Measurements from ENCODE around the gene NACC1. TPM values are rescaled to one million over a fixed set of nuclear protein-coding genes. Genes with fewer than 3 reads are reported as not detected.

NACC1 gene
- polyA plus RNA-seq, 2 of the 4 experiments (the other 2 are of a cell fraction) = 26.1 to 37.9 TPM

DNA sequence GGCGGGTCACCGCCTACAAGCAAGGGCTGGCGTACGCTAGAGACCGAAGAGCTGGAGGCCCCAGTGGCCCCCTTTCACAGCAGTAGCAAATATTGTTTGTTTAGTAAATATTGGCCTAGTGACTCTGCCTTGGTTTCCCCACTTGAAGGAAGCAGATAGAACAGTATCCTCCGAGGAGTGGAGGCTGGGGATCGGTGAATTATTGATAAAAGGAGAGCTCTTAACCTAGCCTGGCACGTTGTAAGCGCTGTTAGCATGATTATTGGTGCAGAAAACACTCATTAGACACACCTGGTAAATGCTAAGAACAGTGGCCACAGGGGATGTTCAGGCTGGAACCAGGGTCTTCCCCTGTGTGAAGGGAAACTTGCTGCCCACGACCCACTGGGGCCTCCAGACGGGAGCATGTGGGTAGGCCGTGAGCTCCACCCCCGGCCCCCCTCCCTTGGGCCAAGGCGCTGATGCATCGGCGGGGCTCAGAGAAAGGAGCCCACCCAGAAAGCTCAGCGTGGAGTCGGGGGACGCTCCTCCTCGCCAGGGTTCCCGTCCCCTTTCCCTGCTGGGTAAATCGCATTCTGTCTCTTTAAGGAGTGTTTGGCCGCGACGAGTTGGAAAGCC, 34.4 kb downstream of the NACC1 start:
- 4% methylated on average over 8 of the region's 25 CpGs for WGBS (ENCODE audit: missing lambda C conversion rate)
- ATAC-seq (peak in 1 of 2 experiments; percentile 4; a peak in 3 of 6 replicates), DNase-seq (ENCODE audit: low read depth in 1 of 2, low spot score in 1 of 2) (no peak), FAIRE-seq (no peak)
- Histone ChIP-seq H3K4me2 (peak overlapping the region; percentile 82), H3K4me3 (peak overlapping the region; percentile 98), H3K9me3 (no peaks in the 10 kb centered on the region), H3K4me1 (peaks cover 19% of the 10 kb centered on the region), H3K27ac (peak overlapping the region; percentile 94 to 99)
- ChIA-PET POLR2A (interaction anchor here (0.6 to 3.2 kb wide), 11 partner anchors 10 to 175 kb away, joined by 3 to 72 read pairs (median 6); partner anchors contain the start of gene NACC1), CTCF (interaction anchor here (0.6 to 2.0 kb wide), 8 partner anchors 11 to 187 kb away, joined by 3 to 10 read pairs (median 4); partner anchors contain the start of gene NACC1)
- TF ChIP-seq CBX2 (IDR thresholded peaks at IDR 0.05; ENCODE audit: borderline replicate concordance, low read depth) = no peak
- TF ChIP-seq, protein P1, sequence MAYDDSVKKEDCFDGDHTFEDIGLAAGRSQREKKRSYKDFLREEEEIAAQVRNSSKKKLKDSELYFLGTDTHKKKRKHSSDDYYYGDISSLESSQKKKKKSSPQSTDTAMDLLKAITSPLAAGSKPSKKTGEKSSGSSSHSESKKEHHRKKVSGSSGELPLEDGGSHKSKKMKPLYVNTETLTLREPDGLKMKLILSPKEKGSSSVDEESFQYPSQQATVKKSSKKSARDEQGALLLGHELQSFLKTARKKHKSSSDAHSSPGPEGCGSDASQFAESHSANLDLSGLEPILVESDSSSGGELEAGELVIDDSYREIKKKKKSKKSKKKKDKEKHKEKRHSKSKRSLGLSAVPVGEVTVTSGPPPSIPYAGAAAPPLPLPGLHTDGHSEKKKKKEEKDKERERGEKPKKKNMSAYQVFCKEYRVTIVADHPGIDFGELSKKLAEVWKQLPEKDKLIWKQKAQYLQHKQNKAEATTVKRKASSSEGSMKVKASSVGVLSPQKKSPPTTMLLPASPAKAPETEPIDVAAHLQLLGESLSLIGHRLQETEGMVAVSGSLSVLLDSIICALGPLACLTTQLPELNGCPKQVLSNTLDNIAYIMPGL (CRISPR knock-in tag; IDR thresholded peaks at IDR 0.05; ENCODE audit: borderline replicate concordance) = peak; percentile 40; the same call in 1 of the 2 replicates
- TF ChIP-seq, protein P2, sequence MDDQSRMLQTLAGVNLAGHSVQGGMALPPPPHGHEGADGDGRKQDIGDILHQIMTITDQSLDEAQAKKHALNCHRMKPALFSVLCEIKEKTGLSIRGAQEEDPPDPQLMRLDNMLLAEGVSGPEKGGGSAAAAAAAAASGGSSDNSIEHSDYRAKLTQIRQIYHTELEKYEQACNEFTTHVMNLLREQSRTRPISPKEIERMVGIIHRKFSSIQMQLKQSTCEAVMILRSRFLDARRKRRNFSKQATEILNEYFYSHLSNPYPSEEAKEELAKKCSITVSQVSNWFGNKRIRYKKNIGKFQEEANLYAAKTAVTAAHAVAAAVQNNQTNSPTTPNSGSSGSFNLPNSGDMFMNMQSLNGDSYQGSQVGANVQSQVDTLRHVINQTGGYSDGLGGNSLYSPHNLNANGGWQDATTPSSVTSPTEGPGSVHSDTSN (IDR thresholded peaks at IDR 0.05) = peak; percentile 22; the same call in 1 of the 2 replicates
- TF ChIP-seq RCOR1 (IDR thresholded peaks at IDR 0.05; ENCODE audit: low read depth, low read length) = no peak
- TF ChIP-seq RNF2 (IDR thresholded peaks at IDR 0.05; ENCODE audit: borderline replicate concordance, low read depth) = no peak
- no peak for TF ChIP-seq EP300 (IDR thresholded peaks at IDR 0.05)
- TF ChIP-seq, protein P3, sequence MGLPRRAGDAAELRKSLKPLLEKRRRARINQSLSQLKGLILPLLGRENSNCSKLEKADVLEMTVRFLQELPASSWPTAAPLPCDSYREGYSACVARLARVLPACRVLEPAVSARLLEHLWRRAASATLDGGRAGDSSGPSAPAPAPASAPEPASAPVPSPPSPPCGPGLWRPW (IDR thresholded peaks at IDR 0.05) = no peak
- TF ChIP-seq GATA3 (IDR thresholded peaks at IDR 0.05; ENCODE audit: borderline replicate concordance) = no peak
- TF ChIP-seq SMC3 (IDR thresholded peaks at IDR 0.05) = no peak
- TF ChIP-seq MAFK (IDR thresholded peaks at IDR 0.05; ENCODE audit: partially characterized antibody) = no peak
- TF ChIP-seq, protein P4, sequence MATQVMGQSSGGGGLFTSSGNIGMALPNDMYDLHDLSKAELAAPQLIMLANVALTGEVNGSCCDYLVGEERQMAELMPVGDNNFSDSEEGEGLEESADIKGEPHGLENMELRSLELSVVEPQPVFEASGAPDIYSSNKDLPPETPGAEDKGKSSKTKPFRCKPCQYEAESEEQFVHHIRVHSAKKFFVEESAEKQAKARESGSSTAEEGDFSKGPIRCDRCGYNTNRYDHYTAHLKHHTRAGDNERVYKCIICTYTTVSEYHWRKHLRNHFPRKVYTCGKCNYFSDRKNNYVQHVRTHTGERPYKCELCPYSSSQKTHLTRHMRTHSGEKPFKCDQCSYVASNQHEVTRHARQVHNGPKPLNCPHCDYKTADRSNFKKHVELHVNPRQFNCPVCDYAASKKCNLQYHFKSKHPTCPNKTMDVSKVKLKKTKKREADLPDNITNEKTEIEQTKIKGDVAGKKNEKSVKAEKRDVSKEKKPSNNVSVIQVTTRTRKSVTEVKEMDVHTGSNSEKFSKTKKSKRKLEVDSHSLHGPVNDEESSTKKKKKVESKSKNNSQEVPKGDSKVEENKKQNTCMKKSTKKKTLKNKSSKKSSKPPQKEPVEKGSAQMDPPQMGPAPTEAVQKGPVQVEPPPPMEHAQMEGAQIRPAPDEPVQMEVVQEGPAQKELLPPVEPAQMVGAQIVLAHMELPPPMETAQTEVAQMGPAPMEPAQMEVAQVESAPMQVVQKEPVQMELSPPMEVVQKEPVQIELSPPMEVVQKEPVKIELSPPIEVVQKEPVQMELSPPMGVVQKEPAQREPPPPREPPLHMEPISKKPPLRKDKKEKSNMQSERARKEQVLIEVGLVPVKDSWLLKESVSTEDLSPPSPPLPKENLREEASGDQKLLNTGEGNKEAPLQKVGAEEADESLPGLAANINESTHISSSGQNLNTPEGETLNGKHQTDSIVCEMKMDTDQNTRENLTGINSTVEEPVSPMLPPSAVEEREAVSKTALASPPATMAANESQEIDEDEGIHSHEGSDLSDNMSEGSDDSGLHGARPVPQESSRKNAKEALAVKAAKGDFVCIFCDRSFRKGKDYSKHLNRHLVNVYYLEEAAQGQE (IDR thresholded peaks at IDR 0.05) = no peak
- TF ChIP-seq, protein P5, sequence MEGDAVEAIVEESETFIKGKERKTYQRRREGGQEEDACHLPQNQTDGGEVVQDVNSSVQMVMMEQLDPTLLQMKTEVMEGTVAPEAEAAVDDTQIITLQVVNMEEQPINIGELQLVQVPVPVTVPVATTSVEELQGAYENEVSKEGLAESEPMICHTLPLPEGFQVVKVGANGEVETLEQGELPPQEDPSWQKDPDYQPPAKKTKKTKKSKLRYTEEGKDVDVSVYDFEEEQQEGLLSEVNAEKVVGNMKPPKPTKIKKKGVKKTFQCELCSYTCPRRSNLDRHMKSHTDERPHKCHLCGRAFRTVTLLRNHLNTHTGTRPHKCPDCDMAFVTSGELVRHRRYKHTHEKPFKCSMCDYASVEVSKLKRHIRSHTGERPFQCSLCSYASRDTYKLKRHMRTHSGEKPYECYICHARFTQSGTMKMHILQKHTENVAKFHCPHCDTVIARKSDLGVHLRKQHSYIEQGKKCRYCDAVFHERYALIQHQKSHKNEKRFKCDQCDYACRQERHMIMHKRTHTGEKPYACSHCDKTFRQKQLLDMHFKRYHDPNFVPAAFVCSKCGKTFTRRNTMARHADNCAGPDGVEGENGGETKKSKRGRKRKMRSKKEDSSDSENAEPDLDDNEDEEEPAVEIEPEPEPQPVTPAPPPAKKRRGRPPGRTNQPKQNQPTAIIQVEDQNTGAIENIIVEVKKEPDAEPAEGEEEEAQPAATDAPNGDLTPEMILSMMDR (IDR thresholded peaks at IDR 0.05) = no peak
- TF ChIP-seq, protein P6, sequence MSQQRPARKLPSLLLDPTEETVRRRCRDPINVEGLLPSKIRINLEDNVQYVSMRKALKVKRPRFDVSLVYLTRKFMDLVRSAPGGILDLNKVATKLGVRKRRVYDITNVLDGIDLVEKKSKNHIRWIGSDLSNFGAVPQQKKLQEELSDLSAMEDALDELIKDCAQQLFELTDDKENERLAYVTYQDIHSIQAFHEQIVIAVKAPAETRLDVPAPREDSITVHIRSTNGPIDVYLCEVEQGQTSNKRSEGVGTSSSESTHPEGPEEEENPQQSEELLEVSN (IDR thresholded peaks at IDR 0.05; ENCODE audit: borderline replicate concordance, low read depth) = no peak
- TF ChIP-seq HOXB13 (CRISPR knock-in tag; IDR thresholded peaks at IDR 0.05; ENCODE audit: low read depth) = 0 out of 2 replicates have a peak, but pooled peaks have one; percentile 26
- TF ChIP-seq, protein P7, sequence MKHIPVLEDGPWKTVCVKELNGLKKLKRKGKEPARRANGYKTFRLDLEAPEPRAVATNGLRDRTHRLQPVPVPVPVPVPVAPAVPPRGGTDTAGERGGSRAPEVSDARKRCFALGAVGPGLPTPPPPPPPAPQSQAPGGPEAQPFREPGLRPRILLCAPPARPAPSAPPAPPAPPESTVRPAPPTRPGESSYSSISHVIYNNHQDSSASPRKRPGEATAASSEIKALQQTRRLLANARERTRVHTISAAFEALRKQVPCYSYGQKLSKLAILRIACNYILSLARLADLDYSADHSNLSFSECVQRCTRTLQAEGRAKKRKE (CRISPR knock-in tag; IDR thresholded peaks at IDR 0.05; ENCODE audit: low read depth) = no peak
- TF ChIP-seq NR3C1 (IDR thresholded peaks at IDR 0.05) = no peak
- TF ChIP-seq SREBF2 (IDR thresholded peaks at IDR 0.05) = no peak
- TF ChIP-seq JUN (IDR thresholded peaks at IDR 0.05) = no peak; a peak in 1 of 5 replicates
- no peak for TF ChIP-seq FOSL2 (IDR thresholded peaks at IDR 0.05)
- TF ChIP-seq FOSL2 (CRISPR knock-in tag; IDR thresholded peaks at IDR 0.05) = no peak
- TF ChIP-seq, protein P8, sequence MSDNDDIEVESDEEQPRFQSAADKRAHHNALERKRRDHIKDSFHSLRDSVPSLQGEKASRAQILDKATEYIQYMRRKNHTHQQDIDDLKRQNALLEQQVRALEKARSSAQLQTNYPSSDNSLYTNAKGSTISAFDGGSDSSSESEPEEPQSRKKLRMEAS (IDR thresholded peaks at IDR 0.05) = peak; percentile 70
- no peak for TF ChIP-seq ZSCAN20 (CRISPR knock-in tag; IDR thresholded peaks at IDR 0.05)
- no peak for TF ChIP-seq JUNB (IDR thresholded peaks at IDR 0.05)
- TF ChIP-seq MAZ (IDR thresholded peaks at IDR 0.05; ENCODE audit: borderline replicate concordance, low read depth, low read length) = no peak
- no peak for TF ChIP-seq PHF8 (IDR thresholded peaks at IDR 0.05; ENCODE audit: borderline replicate concordance, low read depth)
- no peak for TF ChIP-seq HDAC2 (IDR thresholded peaks at IDR 0.05)
- no peak for TF ChIP-seq EHF (CRISPR knock-in tag; IDR thresholded peaks at IDR 0.05)
- TF ChIP-seq, protein P9, sequence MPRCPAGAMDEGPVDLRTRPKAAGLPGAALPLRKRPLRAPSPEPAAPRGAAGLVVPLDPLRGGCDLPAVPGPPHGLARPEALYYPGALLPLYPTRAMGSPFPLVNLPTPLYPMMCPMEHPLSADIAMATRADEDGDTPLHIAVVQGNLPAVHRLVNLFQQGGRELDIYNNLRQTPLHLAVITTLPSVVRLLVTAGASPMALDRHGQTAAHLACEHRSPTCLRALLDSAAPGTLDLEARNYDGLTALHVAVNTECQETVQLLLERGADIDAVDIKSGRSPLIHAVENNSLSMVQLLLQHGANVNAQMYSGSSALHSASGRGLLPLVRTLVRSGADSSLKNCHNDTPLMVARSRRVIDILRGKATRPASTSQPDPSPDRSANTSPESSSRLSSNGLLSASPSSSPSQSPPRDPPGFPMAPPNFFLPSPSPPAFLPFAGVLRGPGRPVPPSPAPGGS (IDR thresholded peaks at IDR 0.05) = no peak
- TF ChIP-seq EHMT2 (IDR thresholded peaks at IDR 0.05; ENCODE audit: low read depth) = no peak
